SKM-1 (cell line): ENCODE data around the gene APBB2.

ENCODE experiments used
- DNase-seq: peaks from one replicate; lab custom pipeline; 2025; ENCODE audit not compliant: unreplicated experiment; lab: John Stamatoyannopoulos, UW

Gene APBB2

DNA sequence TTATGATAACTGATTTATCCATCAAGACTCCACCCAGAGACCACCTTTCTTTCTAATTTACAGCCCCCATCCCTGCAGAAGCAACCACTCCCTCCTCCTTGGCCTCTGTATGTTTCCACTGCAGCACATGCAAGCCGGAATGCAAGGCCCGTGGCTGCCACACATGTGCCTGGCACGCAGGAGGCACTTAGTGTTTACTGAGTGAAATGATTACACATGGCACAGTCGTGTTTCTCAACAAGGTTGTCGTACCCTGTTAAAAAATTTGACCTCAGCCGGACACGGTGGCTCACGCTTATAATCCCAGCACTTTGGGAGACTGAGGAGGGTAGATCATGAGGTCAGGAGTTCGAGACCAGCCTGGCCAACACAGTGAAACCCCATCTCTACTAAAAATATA lies 104.3 kb downstream of the APBB2 start:
- no peak for DNase-seq

DNA sequence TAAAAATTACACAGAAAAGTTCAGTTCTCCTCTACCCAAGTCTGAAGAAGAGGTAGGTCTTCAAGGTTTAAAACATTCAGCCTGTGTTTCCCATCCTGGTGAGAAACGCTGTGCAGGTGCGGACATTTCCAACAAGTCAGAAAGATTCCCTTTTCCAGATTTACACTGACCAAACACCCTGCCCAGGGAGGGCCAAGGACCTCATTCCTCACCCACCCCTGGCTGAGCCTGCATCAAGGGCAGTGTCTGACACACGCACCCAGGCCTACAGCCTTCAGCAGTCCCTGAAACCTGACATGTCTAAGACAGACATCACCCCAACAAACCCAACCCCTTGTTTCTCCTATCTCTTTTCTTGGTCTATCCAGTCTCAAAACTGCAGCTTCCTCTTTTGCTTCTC lies 105.9 kb downstream of the APBB2 start:
- no peak for DNase-seq

DNA sequence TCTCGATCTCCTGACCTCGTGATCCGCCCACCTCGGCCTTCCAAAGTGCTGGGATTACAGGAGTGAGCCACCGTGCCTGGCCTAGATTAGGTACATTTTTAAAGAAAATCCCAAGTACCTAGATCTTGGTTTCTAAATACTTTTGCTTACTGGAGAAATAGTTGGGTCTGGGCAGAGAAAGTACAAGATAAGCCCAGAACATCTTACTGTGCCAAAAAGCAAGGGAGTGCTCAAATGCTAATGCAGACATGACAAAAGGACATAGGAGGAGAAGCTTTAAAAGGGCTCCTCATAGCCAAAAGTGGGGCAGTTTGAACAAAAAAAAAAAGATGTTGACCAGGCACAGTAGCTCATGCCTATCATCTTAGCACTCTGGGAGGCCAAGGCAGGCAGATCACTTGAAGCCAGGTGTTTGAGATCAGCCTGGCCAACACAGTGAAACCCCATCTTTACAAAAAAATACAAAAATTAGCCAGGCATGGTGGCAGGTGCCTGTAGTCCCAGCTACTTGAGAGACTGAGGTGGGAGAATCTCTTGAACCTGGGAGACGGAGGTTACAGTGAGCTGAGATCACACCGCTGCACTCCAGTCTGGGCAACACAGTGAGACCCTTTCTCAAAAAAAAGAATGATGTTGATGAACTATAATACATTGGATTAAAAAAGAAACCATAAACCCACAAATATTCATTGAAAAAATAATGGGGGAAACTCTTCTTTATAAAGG lies 107.5 kb downstream of the APBB2 start:
- no peak for DNase-seq

DNA sequence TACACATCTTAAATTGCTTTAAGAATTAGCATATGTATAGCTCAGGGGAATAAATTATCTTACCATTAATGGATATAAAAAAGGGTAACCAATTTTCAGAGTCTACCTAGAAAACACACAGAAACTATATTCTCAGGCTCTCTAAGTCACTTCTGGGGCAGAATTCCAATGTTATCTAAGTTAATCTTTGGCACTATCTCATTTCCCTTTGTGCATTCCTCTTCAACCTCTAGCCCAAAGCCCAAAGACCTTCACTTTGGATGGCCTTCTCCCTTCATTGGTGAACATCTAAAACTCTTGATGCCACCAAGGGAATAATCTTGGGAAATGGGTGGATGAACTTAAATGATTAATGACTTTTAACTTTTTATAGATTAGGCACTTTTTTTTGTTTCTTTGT lies 108.3 kb downstream of the APBB2 start:
- DNase-seq, result no peak

DNA sequence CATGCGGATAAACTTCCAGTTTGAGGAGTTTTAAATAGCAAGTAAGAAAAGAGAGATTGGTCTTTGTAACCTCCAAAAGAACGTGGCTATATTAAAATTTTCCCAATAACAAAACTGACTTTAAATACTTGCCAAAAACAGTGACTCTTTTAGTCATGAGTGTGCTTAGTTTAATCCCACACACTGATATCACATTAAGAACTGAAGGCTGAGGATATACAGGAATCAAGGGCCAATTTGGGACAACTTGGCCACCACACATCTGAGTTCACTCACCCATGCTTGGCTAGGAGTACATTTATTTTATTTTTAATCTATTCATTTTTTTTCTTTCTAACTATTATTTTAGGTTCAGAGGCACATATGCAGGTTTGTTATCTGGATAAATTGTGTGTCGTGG lies 110.2 kb downstream of the APBB2 start:
- no peak for DNase-seq

DNA sequence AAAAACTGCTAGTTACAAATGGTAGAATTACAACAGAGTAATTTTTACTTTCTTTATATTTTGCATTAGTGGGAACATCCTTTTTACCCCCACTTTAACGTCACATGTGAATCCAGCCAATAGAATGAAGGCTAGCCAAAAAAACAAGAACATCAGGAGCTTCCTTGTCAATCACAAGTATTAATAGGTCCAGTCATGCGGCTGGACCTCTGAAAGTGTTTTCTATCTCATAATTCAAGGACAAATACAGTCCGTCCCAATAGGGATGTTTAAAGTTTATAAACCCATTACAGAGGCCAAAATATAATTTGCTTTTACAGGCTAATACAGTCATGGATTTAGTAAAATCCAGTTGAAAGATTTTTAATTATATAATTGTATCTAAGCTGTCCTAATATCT lies 110.7 kb downstream of the APBB2 start:
- DNase-seq, result no peak

DNA sequence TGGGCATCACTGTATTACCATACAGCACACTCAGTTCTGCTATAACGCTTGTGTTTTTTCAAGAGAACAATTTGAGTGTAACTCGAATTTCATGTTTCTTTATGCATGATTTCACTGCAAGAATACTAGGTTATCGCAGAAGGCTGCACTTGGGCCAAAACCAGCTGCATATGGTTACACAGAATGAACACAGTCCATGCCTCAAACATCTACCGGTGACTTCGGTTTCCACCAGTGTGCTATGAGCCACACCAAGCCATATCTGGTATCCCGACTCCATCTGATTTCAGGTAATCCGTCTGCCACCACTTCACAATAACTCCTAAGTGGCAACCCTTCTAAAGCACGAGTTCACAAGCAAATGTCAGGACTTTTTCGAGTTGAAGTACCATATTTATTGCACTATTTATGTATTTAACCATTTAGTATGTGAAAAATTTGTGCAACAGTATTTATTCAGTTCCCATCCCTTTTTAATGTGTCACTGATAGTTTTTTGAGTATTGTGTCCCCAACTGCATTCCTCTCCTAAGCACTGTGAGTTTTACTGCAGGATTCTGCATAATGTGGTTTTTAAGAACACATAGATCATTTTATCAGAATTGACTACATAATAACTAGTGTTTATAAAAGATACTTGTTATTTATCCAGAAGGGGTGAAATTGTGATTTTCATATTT lies 111.8 kb downstream of the APBB2 start:
- DNase-seq, result no peak

DNA sequence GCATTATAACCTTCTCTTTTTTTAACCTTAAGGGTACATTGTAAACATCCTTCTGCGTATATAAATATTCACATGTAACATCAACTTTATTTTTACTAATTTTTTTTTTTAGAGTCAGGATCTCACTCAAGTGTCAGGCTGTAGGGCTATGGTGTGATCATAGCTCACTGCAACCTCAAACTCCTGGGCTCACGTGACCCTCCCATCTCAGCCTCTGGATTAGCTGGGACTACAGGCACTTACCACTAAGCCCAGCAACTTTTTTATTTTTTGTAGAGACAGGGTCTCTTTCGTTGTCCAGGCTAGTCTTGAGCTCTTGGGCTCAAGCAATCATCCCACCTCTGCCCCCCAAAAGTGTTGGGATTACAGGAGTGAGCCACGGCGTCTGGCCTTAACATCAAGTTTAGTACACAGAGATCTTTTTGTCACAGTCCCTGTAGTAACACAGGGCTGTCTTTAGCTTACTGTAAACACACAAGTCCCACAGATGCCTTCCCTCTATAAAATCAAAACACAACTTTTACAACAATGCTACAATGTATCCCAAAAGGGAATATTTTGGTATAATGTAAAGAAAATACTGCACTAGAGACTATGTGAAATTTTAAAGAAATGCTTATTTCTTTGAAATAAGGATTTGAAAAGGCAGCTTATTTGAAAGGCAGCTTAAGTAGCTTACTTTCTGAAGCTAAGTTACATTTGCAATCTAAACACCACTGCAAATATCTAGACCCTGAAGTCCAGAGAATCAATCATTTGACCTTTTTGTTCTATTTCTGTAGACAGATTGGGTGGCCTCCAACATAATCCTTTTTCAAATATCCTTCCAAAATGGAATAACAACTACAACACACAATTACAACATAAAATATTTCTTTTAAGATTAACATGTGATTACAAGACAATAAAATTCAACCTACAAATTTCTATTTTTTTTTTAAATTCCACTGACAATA lies 116.0 kb downstream of the APBB2 start:
- no peak for DNase-seq

DNA sequence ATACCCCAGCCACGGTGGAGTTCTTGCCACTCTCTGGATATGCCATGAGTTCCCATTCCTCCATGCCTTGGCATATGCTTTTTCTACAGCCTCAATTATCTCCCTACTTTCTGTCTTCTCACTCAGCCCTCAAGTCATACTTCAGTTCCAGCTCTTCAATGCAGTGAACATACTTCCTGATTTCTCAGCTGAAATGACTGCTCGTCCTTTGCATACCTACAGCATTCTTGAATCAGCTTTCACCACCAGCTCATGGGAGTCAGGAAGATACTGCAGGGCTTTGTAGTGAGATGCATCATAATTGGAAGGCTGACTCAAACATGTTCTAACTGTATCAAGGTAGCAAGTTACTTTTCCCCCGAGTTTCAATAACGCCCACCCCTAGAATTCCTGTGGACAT lies 118.4 kb downstream of the APBB2 start:
- no peak for DNase-seq

DNA sequence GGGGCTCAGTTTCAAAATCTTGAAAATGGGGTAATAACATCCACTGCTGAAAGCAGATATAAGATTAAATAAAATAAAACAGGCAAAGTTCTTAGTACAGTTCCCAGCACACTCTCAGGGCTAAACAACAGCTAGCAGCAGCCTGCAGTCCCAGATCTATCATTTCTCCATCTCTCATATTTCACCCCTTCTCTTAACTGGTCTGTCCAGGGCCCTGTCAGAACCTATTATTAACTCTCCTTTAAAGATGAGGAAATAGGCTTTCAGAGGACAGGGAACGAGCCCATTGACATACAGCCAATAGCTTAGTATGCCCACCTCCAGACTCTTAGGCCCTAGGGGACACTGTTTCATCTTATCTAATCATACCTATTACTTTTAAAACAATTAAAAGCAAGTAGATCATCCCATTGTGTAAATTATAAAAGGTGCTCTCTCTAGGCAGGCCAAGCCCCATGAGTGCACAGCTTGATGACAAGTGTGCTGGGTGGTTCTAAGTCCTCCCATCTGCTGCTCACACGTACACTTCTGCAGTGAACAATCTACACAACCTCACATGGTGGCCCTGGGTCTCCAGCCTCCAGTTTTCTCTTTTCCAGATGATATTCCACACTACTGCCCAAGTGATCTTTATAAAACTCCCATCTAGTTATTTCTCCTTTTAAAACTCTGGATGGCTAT lies 119.0 kb downstream of the APBB2 start:
- no peak for DNase-seq

DNA sequence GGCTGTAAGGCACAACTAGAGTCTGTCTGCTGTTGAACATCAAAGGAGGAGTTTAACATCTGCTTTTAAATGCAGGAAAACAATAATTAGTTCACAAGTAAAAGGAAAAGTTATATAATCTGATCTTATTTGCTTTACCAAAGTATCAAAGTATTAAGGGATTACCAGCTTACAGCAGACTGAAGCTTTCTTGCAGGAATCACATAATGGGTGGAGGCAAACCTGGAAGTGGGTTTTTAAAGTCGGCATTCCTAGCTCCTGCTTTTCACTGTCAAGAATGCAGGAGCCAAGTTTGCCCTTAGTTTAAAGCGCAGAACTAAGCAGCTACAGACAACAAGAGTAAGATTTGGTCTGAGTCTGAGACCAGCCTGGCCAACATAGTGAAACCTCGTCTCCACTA lies 122.2 kb downstream of the APBB2 start:
- DNase-seq, result no peak

DNA sequence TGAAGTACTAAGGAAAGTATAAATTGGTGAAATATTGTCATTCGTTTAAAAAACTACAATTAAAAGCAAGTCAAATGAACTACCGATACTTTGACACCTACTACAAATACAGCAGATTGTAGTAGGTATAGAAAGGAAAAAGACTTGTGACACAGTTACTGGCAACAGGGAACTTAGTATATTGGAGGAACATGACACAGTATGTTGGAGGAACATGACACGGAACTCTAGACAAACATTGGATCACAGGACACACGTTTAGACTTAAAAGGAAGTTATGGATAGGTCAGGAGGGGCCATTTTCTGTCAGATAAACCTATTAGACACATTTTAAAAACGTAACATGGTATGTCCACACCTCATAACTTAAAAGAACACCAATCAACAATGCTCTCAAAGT lies 132.5 kb downstream of the APBB2 start:
- DNase-seq, result no peak

DNA sequence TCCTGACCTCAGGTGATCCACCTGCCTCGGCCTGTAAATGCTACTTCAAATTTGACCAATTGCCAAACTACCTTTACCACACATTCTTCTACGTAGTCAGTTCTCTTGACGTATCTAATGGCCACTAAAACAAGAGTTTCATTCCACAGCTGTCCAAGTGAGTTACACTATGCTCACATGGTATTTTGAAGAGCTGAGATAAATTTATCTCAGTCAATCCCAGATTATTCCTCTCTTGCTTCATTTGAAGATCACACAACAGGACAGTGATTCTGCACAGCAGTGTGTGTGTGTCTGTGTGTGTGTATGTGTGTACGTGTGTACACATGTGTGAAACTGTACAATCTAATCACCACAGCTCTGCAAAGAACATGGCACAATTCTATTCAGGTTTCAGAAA lies 133.4 kb downstream of the APBB2 start:
- no peak for DNase-seq

DNA sequence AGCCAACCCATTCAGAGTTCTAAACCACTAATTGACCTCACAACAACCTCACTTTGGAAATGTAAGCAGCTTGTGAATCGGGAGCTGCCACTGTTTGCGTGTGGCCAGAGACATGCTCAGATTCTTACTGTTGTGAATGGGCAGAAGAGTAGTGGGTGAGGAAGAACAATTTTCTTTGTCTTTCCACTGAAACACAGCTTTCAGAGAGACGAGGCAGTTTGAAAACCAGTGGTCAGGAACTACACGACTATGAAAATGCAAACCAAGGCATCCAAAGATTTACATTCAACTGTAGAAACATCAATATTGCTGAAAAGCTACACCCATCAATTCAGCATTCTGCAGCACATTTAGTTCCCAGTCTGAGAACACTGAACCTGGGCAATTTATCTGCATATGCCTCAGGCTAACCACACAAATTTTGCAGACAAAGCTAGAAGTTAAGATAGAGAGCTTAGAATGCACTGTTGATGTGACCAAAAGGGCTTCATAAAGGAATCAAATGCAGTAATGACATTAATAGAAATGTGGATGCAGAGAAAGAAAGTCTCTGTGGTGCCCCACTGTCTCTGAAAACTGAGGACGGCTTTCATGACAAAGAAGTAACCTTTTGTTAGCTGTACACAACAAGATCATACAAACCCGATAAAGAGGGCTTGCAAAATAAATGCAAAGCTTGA lies 134.3 kb downstream of the APBB2 start:
- no peak for DNase-seq

DNA sequence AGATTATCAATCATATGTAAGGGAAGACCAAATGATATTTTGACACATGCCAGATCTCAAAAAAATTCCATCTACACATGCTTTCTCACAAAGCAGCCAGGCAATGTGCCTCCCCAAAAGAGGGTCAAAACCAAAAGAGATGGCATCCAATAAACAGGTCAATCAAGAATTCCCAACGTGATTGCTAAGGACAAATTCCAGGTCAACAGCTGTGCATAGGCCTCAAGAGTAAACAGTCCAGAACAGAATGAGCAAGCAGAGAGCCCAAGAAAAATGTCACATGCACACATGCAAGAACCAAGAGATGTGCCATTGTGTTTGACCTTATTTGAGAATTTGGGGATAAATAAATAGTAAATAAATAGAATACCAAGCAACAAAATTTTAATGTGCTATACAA lies 136.7 kb downstream of the APBB2 start:
- no peak for DNase-seq

DNA sequence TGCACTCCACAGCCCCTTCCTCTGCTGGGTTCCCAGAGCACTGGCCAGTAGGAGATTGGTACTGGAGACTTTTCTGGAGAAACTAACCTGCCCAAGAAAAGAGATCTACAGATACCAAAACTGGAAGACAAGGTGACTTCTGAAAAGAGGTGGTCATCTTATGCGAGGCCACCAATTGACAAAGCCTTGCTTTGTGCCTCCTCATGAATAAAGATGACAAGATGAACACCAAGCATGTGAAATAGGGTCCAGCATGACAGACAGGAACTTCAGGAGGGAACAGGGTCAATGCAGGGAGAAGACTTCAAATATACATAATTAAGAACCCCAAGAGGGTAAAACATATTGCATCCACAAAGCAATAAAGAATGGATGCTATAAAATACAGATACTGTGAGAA lies 137.9 kb downstream of the APBB2 start:
- DNase-seq, result no peak

DNA sequence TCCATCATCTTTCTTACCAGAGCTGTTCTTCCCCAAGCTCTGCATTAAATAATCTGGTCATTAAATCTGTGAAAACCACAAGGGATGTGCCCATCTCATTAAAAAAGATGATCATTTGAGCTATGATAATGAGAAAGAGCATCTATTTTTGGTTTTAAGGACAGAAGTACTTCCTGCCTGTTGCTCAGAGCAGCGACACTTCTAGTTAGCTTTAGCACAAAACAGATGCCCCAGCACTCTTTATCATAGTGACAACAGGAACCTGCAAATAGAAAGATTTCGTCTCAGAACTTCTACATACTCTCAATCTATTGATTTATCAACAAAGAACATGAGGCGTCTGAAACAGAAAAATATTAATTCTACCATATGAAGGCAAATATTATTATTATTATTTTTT lies 140.1 kb downstream of the APBB2 start:
- DNase-seq, result no peak

DNA sequence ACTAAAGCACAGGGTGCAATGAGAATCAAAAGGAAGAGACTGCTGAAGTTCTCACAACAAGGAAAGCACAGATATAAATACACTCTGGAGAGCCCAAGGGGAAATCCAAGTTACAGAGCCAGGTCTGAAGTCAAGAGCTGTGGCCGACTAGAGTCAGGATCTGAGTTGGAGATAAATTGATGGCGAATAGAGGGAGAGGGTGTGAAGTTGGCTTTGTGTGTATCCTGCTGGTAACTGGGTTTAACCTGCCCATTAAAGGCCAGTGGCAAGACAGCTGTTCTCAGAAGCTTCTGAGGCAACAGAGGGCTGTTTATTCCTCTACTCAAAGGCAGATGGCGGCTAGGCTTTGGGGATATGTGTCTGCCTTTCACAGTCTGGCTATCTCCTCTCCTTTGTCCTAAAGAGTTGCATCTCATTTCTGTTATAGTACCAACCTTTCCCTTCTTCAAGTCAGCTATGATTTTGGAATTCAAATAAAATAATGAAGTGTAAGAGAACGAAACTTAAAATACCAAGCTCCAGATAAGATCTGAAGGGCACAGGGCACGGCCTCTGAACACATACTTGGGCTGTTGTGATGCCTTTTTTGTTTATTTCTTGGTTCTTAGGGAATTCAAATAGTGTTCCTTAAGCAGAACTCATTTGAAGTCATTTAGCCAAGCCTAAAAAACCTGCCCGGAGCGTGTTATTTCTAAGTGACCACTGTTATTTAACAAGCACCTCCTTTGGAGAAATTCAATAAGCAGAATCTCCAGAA lies 142.1 kb downstream of the APBB2 start:
- no peak for DNase-seq

DNA sequence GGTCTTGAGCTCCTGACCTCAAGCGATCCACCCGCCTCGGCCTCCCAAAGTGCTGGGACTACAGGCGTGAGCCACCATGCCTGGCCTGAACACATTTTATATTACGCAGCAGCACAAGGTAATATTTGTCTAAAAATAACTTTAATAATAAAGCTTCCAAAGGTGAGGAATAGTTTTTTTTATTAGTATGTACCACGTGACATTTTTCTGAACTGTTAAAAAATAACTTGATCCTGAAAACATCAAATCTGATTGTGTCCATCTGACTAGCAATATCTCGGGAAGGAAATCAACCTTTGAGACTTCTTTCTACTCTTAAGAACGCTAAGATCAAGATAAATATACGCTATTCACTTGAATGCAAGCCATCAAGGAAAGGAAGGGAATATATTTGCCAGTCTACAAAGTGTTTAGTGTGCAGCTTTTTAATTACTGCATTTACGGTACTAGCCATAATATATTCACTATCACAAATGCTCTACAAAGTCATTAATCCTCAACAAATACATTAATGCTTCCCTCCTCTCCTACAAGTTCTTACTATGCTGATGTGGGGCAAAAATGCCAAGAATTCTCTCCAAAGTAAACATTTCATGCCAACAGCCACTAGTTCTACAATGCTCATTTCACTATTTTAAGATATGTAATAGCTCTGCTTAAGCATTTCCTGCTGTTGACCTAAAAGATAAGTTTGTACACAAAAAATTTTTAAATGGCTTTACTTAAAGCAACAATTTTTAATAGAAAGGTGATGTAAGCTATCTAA lies 143.6 kb downstream of the APBB2 start:
- no peak for DNase-seq
